ENCODE measurements around the gene UCHL3.
A peak's percentile ranks its signal among the peaks of the same experiment; 100 is the strongest.

UCHL3 gene

GRCh38 chr13:75628801-75629200, 79.2 kb downstream of the UCHL3 start:
- no peak for DNase-seq (ENCODE audit: low read depth)

- DNase-seq (ENCODE audit: low read depth): peak; percentile 83
Observed at GRCh38 chr13:75633285-75633684, 83.7 kb downstream of the UCHL3 start.

DNA sequence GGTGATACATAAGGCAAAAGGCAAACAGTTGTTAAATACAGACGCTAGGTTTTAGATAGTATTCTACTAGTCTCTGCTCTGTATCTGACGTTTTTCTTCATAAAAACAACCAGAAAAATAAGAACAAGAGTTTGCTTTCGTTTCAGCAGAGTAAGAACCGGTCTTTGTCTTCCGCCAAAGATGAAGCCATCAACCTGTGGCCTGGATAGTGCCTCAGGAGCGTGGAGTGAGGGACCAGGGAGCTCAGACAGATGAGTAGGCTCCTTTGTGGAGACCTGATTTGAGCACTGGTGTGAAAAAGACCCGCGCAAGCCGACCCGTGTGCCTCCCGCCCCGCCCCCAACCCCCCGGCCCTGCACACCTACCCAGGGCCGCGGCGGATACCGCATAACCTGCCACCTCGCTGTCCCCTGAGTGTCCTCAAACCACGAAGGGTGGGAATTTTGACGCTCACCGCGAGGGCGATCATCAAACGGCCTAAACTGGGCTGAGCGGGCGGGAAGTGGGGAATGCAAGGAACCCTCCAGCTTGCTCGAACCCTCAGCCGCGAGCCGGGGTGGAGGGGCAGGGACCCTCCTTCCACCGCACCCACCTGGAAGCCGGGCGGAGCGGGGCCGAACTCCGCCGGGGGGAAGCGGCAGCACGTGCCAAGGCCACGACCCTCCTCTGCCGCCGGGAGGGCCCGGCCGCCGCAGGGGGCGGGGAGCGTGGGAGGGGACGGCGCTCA, 85.7 kb downstream of the UCHL3 start:
- DNase-seq (ENCODE audit: low read depth): no peak

DNA sequence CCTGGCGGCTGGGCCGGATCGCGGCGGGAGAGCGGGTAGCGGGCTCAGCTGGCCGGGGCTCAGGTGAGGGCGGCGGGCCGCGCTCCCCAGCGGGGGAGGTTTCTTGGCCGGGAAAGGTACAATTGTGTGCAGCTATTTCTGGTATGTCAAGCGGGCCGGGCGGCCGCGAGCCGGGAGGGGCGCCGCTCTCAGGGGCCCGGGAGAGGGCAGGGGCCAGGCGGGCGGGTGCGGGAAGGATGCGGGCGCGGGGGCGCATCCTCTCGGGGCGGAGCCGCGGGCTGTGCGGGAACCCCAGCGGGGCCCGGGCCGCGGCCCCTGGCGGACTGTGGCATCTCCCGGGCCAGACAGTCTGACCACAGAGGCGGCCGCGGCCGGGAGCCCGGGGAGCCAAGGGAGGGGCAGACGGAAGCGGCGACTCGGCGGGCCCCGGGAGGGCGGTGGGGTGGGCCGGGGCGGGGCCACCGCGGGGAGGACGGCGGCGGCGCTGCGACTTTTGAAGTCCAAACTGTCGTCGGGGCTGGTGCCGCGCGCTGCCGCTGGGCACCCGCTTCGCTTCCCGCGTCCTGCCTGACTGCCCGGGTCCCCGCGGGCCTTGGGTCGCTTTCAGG, 86.3 kb downstream of the UCHL3 start, which contains the start of gene LMO7:
LMO7 (plus strand) TSS at position 503 of the 608 bp plus-strand sequence. CDS start 328 bp downstream, outside the sequence.
- no peak for DNase-seq (ENCODE audit: low read depth)

GRCh38 chr13:75636436-75637180, 87.0 kb downstream of the UCHL3 start:
- DNase-seq (ENCODE audit: low read depth): no peak

- no peak for DNase-seq (ENCODE audit: low read depth)
Observed at GRCh38 chr13:75637181-75637750, 87.7 kb downstream of the UCHL3 start.

GRCh38 chr13:75639454-75639853, 89.9 kb downstream of the UCHL3 start:
- no peak for DNase-seq (ENCODE audit: low read depth)

- no peak for DNase-seq (ENCODE audit: low read depth)
Observed at GRCh38 chr13:75641026-75641425, 91.4 kb downstream of the UCHL3 start.

GRCh38 chr13:75643182-75643581, 93.6 kb downstream of the UCHL3 start:
- no peak for DNase-seq (ENCODE audit: low read depth)

- no peak for DNase-seq (ENCODE audit: low read depth)
Observed at GRCh38 chr13:75643693-75644092, 94.1 kb downstream of the UCHL3 start.

GRCh38 chr13:75645141-75645540, 95.5 kb downstream of the UCHL3 start:
- DNase-seq (ENCODE audit: low read depth): no peak

DNA sequence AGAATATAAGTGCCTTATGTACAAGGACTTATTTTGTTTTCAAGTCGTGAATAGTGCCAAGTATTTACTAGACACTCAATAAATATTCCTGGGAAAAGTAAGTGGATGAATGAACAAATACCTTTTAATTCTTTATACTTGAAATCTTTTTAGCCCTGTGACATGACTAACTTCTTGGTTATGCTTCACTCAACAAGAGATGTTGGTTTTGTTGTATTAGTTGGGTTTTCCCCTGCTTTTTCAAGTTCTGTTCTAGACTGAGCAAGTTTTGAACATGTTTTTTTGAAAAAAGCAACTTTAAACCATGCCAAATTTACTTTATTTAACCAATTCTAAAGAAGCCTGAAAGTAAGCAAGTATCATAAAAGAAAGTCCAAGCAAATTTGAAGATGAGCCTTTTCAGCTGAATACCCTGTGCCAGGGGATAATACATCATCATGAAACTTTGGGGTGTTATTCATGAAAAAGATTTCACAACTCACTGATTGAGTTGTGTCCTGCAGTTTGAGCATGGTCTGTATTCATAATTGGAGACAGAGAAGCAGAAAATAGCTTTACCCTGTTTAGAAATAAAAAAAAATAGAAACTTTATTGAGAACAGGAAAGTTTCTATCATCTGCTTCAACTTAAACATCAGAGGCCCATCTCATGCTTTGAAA, 97.7 kb downstream of the UCHL3 start:
- DNase-seq (ENCODE audit: low read depth): no peak

DNA sequence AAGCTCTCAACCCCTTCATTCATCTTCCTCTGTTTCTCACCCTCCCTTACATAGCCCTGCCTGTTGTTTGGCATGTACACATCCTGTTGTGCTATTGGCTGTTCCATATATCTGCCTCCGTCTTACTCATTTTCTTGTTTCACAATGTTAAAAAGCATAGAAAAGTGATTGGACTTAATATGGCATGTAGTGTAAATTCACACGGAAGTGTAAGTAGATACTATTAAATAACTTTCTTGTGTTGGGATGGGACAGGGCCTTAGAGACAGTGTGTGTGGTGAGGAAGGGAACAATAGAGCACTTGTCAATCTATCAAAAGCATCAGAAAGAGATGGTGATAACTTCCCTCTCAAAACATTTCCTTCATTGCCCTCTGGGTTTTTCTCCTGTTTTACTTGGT, 98.9 kb downstream of the UCHL3 start:
- no peak for DNase-seq (ENCODE audit: low read depth)

DNA sequence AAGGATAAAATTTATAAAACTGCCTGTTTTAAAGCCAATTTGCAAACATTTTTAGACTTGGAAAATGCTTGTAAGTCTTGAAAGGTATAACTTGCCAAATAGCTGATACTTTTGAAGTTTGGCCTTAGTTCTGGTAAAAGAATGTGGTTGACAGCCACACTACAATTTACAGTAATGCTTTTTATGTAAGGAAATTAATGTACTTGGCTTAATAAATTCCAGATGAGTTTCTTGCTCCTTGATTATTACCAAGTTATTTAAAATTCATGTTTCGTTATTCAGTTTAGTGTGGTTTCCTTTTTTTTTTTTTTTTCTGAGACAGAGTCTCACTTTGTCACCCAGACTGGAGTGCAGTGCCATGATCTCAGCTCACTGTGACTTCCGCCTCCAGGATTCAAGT, 101.4 kb downstream of the UCHL3 start:
- DNase-seq (ENCODE audit: low read depth): no peak

GRCh38 chr13:75652726-75653125, 103.1 kb downstream of the UCHL3 start:
- no peak for DNase-seq (ENCODE audit: low read depth)

Data from non-pigmented ciliary epithelial cell (primary cell).